Activated CD8-positive, alpha-beta memory T cell treated with anti-CD3 and anti-CD28 coated beads, Interleukin-2, amount 50 U/mL, for 48 hours (primary cell): ENCODE measurements around the gene TSPAN31.

ENCODE experiments used
- DNase-seq: peaks from one replicate; pipeline ENCODE4 v3.0.0-alpha.2; 2020

Gene TSPAN31

DNA sequence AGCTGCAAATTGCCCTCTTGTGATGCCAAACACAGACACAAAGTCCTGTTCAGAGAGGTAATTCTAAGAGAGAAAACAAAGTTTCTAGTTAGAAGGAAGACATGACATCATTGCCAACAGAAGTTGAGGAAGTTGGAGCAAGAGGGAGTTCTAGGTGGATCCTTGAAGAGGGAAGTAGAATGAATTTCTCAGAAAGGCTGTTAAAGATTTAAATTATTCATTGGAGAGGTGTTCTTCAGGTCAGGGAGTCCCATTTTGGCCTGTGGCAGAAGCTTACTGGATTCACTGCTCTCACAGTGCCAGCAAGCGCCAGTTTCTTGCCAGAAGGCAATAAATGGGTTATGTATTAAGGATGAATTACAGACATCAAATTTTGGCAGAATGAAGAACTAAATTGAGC, 53.1 kb downstream of the TSPAN31 start:
- DNase-seq: no peak
